GM12891 (cell line): Measurements from ENCODE around the gene DNAAF8.
A peak's percentile ranks its signal among the peaks of the same experiment; 100 is the strongest.

ENCODE experiments used
- PAX5 ChIP-seq: IDR thresholded peaks from 2 replicates; pipeline ENCODE4 v1.6.1; 2011; ENCODE audit warnings: low read length, moderate library complexity, mild to moderate bottlenecking; ENCODE audit not compliant: insufficient read depth, severe bottlenecking
- POLR2A ChIP-seq: IDR thresholded peaks from 2 replicates; pipeline ENCODE4 v1.6.1; 2011; ENCODE audit warnings: low read depth, low read length, control low read depth
- POLR2AphosphoS5 ChIP-seq: IDR thresholded peaks from 2 replicates; pipeline ENCODE4 v1.6.1; 2011; ENCODE audit warnings: low read depth, low read length, control low read depth
- POU2F2 ChIP-seq: IDR thresholded peaks from 2 replicates; pipeline ENCODE4 v1.6.1; 2011; ENCODE audit warnings: low read depth, mild to moderate bottlenecking, control low read depth, low read length, moderate library complexity
- SPI1 ChIP-seq: IDR thresholded peaks from 2 replicates; pipeline ENCODE4 v1.6.1; 2011; ENCODE audit warnings: low read depth, low read length, control low read depth
- TAF1 ChIP-seq: IDR thresholded peaks from 2 replicates; pipeline ENCODE4 v1.6.1; 2011; ENCODE audit warnings: low read depth, low read length, control low read depth

GRCh38 chr16:4693296-4693955 lies 40.9 kb upstream of the DNAAF8 start, which contains the start of gene NUDT16L1:
- TF ChIP-seq TAF1, result no peak; the same call in 1 of the 2 replicates
- TF ChIP-seq SPI1, result no peak
- TF ChIP-seq POLR2A, result peak; percentile 85
- TF ChIP-seq POLR2AphosphoS5, result peak; percentile 87
- TF ChIP-seq PAX5, result no peak
- TF ChIP-seq POU2F2, result 0 out of 2 replicates have a peak, but pooled peaks have one; percentile 8
